ENCODE data around the gene ACTN3. TPM values are rescaled to one million over a fixed set of nuclear protein-coding genes. Genes with fewer than 3 reads are reported as not detected.

The ACTN3 gene
- total and polyA plus RNA-seq, 2 experiments from 2014 or later = not detected

DNA sequence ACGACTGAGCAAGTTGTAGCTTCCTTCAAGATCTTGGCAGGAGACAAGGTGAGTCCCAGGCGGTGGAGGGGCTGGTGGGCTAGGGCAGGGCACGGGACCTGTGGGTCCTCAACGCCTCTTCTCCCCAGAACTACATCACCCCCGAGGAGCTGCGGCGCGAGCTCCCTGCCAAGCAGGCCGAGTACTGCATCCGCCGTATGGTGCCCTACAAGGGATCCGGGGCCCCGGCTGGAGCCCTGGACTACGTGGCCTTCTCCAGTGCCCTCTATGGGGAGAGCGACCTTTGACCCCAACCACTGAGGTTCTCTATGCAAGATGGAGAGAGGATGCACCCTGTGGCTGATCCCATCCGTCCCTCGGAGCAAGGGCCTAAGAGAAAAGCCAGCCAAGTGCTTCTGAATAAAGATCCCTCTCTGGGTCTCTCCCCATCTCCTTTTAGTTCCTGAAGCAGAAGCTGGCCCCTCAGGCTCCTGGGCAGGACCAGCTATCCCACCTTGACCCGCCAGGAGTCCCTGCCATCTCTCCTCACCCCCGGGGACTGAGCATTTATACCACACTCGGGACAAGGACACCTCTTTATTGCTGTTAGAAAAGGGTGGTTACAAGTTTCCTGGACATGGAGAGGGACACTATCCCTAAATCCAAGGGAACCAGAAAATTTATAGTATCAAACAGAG, 16.3 kb downstream of the ACTN3 start:
- 74 to 82% methylated on average over 20 of the region's 20 CpGs for WGBS, 2 experiments (ENCODE audit: low coverage in 1 of 2, low lambda C conversion rate in 2 of 2, missing lambda C conversion rate in 2 of 2)
- Histone ChIP-seq H3K4me2 (ENCODE audit: unreplicated experiment) (no peak overlapping the region), H4K20me1 (ENCODE audit: insufficient read depth) (no peaks in the 10 kb centered on the region), H3K27me3 (replicated peaks; ENCODE audit: insufficient read depth) (peaks cover 9% of the 10 kb centered on the region), H3K9me2 (ENCODE audit: insufficient read depth) (no peaks in the 10 kb centered on the region), H2AFZ (no peak overlapping the region), H3K9me3 (ENCODE audit: low read depth) (no peaks in the 10 kb centered on the region), H3K4me3 (no peak overlapping the region), H3K36me3 (ENCODE audit: low read depth) (no peaks in the 10 kb centered on the region), H3K79me2 (ENCODE audit: insufficient read depth) (no peaks in the 10 kb centered on the region), H3K27ac (no peak overlapping the region), H3K9ac (no peak overlapping the region), H3F3A (ENCODE audit: insufficient read depth) (no peaks in the 10 kb centered on the region), H3K4me1 (ENCODE audit: insufficient read depth) (no peaks in the 10 kb centered on the region)
- in situ Hi-C loops (cut with MboI) = no loop called here
- no peak for TF ChIP-seq EZH2 (IDR thresholded peaks at IDR 0.05; ENCODE audit: insufficient read depth, poor library complexity, severe bottlenecking)
- TF ChIP-seq EZH2phosphoT487 (IDR thresholded peaks at IDR 0.05; ENCODE audit: insufficient read depth, low read depth) = no peak
- DNase-seq = no peak

DNA sequence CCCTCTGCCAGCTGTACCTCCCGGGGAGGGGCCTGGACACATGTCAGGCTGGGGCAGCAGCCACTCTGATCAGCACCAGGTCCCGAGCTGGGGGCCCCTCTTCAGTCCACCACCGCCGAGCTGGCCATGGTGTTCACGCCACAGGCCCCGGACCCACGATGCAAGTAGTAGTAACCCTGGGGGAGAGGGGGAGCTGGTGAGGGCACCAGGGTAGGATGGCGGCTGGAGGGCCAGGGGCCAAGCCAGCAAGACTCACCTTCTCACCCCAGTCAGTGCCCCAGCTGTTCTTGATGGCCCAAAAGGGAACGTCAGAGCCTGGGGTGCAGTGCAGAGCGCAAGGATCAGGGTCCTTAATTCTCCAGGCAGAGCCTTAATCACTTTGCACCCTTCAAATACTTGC, 17.1 kb downstream of the ACTN3 start:
- Histone ChIP-seq H3K9me3 (ENCODE audit: low read depth) (no peaks in the 10 kb centered on the region), H3K4me2 (ENCODE audit: unreplicated experiment) (no peak overlapping the region), H4K20me1 (ENCODE audit: insufficient read depth) (no peaks in the 10 kb centered on the region), H3K36me3 (ENCODE audit: low read depth) (no peaks in the 10 kb centered on the region), H3K4me1 (ENCODE audit: insufficient read depth) (no peaks in the 10 kb centered on the region), H3K9ac (no peak overlapping the region), H3F3A (ENCODE audit: insufficient read depth) (no peaks in the 10 kb centered on the region), H3K9me2 (ENCODE audit: insufficient read depth) (no peaks in the 10 kb centered on the region), H3K27ac (no peak overlapping the region), H3K79me2 (ENCODE audit: insufficient read depth) (no peaks in the 10 kb centered on the region), H2AFZ (no peak overlapping the region), H3K27me3 (replicated peaks; ENCODE audit: insufficient read depth) (peaks cover 2% of the 10 kb centered on the region; the same call in 1 of the 2 replicates), H3K4me3 (no peak overlapping the region)
- in situ Hi-C loops (cut with MboI) = no loop called here
- DNase-seq = no peak
- TF ChIP-seq EZH2 (IDR thresholded peaks at IDR 0.05; ENCODE audit: insufficient read depth, poor library complexity, severe bottlenecking) (no peak), EZH2phosphoT487 (IDR thresholded peaks at IDR 0.05; ENCODE audit: insufficient read depth, low read depth) (no peak)
- 75 to 79% methylated on average over 9 of the region's 10 CpGs for WGBS, 2 experiments (ENCODE audit: low coverage in 1 of 2, low lambda C conversion rate in 2 of 2, missing lambda C conversion rate in 2 of 2)

DNA sequence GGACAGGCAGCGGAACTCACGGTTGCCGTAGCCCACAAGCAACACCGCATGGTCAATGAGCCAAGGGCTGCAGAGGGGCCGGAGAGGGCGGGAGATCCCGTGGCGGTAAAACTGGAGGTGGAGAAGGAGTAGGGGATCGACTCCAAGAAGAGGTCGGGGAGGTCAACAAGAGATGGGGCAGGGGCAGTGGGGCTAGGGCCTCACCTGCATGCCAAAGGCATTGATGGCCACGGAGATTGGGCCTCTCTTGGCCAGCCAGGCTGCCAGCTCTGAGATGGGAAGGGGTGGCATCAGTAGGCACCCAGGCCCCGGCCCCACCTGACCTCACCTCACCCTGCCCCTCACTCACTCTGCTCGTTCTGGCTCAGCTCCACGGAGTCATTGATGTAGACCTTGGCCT, 17.8 kb downstream of the ACTN3 start:
- Histone ChIP-seq H3K9me2 (ENCODE audit: insufficient read depth) (no peaks in the 10 kb centered on the region), H3K27me3 (replicated peaks; ENCODE audit: insufficient read depth) (no peaks in the 10 kb centered on the region), H3K9me3 (ENCODE audit: low read depth) (no peaks in the 10 kb centered on the region), H3K4me3 (no peak overlapping the region), H3K4me1 (ENCODE audit: insufficient read depth) (no peaks in the 10 kb centered on the region), H3K27ac (no peak overlapping the region), H3K4me2 (ENCODE audit: unreplicated experiment) (no peak overlapping the region), H2AFZ (no peak overlapping the region), H3K9ac (no peak overlapping the region), H3F3A (ENCODE audit: insufficient read depth) (no peaks in the 10 kb centered on the region), H3K36me3 (ENCODE audit: low read depth) (no peaks in the 10 kb centered on the region), H3K79me2 (ENCODE audit: insufficient read depth) (no peaks in the 10 kb centered on the region), H4K20me1 (ENCODE audit: insufficient read depth) (no peaks in the 10 kb centered on the region)
- 79 to 81% methylated on average over 14 of the region's 14 CpGs for WGBS, 2 experiments (ENCODE audit: low coverage in 1 of 2, low lambda C conversion rate in 2 of 2, missing lambda C conversion rate in 2 of 2)
- DNase-seq = no peak
- in situ Hi-C loops (cut with MboI) = no loop called here
- TF ChIP-seq EZH2 (IDR thresholded peaks at IDR 0.05; ENCODE audit: insufficient read depth, poor library complexity, severe bottlenecking) = no peak
- no peak for TF ChIP-seq EZH2phosphoT487 (IDR thresholded peaks at IDR 0.05; ENCODE audit: insufficient read depth, low read depth)

DNA sequence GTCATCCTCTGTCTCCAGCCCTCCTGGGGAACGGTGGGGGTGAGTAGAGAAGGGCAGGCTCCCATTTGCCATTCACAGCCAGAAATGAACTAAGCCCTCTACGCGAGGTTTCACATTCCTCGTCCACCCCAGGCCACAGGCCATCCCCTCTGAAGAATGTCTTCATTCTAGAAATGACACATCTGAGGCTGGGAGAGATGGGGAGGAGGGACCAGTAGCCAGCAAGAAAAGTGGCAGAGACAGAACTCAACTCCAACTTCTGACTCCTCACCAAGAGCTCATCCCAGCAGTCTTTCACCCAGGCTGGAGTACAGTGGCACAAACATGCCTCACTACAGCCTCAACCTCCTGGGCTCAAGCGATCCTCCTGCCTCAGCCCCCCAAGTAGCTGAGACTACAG, 18.3 kb downstream of the ACTN3 start:
- Histone ChIP-seq H3K4me1 (ENCODE audit: insufficient read depth) (no peaks in the 10 kb centered on the region), H3K4me2 (ENCODE audit: unreplicated experiment) (no peak overlapping the region), H3K36me3 (ENCODE audit: low read depth) (no peaks in the 10 kb centered on the region), H3K9ac (no peak overlapping the region), H3K9me2 (ENCODE audit: insufficient read depth) (no peaks in the 10 kb centered on the region), H2AFZ (no peak overlapping the region), H3F3A (ENCODE audit: insufficient read depth) (no peaks in the 10 kb centered on the region), H3K4me3 (no peak overlapping the region), H3K79me2 (ENCODE audit: insufficient read depth) (no peaks in the 10 kb centered on the region), H4K20me1 (ENCODE audit: insufficient read depth) (no peaks in the 10 kb centered on the region), H3K27me3 (replicated peaks; ENCODE audit: insufficient read depth) (no peaks in the 10 kb centered on the region), H3K27ac (no peak overlapping the region), H3K9me3 (ENCODE audit: low read depth) (no peaks in the 10 kb centered on the region)
- TF ChIP-seq EZH2 (IDR thresholded peaks at IDR 0.05; ENCODE audit: insufficient read depth, poor library complexity, severe bottlenecking) = no peak
- in situ Hi-C loops (cut with MboI) = no loop called here
- 76 to 80% methylated on average over 5 of the region's 5 CpGs for WGBS, 2 experiments (ENCODE audit: low coverage in 1 of 2, low lambda C conversion rate in 2 of 2, missing lambda C conversion rate in 2 of 2)
- no peak for DNase-seq

DNA sequence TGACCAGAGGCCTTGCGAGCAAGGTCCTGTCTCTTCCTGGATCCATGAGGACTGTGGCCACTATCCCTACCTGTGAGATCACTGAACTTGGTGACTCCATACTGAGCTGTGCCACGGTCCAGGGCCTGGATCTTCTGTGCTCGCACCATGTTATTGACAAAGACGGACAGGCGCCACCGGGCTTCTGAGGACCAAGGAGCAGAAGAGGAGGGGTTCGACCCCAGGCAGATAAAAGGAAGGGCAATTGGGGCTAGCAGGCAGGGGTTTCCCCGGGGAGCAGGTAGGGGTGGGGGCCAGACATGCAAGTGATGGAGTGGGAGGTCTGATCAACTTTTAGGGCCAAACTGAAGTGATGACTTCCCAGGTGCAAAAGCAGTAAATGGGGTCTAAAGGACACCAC, 19.5 kb downstream of the ACTN3 start:
- Histone ChIP-seq H3K4me2 (ENCODE audit: unreplicated experiment) (no peak overlapping the region), H3K79me2 (ENCODE audit: insufficient read depth) (no peaks in the 10 kb centered on the region), H3K27ac (no peak overlapping the region), H4K20me1 (ENCODE audit: insufficient read depth) (no peaks in the 10 kb centered on the region), H3K9me2 (ENCODE audit: insufficient read depth) (no peaks in the 10 kb centered on the region), H3K36me3 (ENCODE audit: low read depth) (no peaks in the 10 kb centered on the region), H3K4me1 (ENCODE audit: insufficient read depth) (no peaks in the 10 kb centered on the region), H3K9me3 (ENCODE audit: low read depth) (no peaks in the 10 kb centered on the region), H3K9ac (no peak overlapping the region), H2AFZ (no peak overlapping the region), H3F3A (ENCODE audit: insufficient read depth) (no peaks in the 10 kb centered on the region), H3K27me3 (replicated peaks; ENCODE audit: insufficient read depth) (no peaks in the 10 kb centered on the region), H3K4me3 (no peak overlapping the region)
- DNase-seq = no peak
- TF ChIP-seq EZH2 (IDR thresholded peaks at IDR 0.05; ENCODE audit: insufficient read depth, poor library complexity, severe bottlenecking) (no peak), EZH2phosphoT487 (IDR thresholded peaks at IDR 0.05; ENCODE audit: insufficient read depth, low read depth) (no peak)
- WGBS, 2 experiments (ENCODE audit: low coverage in 1 of 2, low lambda C conversion rate in 2 of 2, missing lambda C conversion rate in 2 of 2) = 79 to 84% methylated on average over 7 to 8 of the region's 8 CpGs
- in situ Hi-C loops (cut with MboI) = no loop called here

Measured in GM23248 (cell line).